Measurements from ENCODE around the gene STX19.

Gene STX19

DNA sequence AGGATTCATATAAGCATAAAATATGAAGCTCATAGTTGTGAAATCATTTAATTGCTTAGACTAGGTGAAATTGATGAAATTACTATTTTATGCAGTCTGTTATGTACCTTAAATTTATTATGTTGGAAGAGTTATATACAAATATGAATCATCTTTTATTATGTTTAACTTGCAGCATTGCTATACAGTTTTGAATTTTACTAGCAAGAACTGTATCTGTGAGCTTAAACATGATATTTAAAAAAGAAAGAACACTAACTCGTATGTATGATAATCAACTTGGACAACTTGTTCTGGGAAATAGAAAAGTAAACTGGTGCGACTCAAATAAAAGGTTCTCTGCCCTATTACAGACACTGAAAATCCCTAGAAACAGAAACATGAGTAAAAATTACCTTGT is 1.8 kb downstream of the STX19 start:
- no peak for DNase-seq

DNA sequence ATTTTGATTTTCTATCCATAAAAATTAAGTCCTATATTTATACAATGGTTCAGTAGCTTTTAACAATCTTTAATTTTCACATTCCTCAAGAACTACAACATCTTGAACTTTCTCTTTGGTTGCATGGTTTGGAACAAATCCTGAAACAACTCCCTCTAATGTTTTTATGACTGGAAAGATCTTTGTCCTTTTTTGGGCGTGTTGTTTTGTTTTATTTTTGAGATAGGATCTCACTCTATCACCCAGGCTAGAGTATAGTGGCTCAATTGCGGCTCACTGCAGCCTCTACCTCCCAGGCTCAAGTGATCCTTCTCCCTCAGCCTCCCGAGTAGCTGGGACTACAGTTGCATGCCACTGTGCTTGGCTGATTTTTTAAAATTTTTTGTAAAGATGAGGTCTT is 4.0 kb downstream of the STX19 start:
- no peak for DNase-seq

DNA sequence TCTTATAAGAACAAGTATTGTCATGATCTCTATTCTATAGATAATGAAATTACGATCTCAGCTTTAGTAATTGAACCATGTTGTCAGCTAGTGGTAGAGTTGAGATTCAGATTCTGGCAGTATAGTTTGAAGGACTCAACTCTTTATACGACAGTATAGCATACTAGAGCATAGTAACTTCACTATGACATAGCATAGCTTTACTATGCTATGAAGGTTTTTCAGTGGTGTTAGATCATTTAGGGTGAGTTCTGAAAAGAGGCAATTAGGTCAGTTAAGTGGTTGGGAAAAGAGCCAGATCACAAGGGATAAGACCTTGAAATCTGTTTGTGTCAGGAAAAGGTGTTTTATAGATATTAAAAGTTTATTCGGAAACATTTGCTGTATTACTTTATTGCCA is 8.1 kb downstream of the STX19 start:
- DNase-seq = no peak

DNA sequence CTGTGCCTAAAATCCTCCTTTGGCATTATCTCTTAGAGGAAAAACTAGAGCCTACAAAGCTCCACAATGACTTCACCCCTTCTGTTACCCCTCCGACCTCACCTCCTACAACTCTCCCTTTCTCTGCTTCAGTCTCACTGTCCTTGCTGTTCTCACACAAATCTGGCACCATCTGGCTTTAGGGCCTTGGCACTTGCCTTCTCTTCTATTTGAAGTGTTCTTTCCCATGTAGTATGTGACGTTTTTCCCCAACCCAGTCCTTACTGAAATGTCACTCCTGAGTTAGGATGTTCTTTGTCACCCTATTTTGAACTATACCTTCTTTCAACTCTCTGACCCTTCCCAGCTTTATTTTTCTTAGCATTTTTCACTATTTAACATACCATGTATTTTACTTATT is 8.7 kb downstream of the STX19 start:
- no peak for DNase-seq

DNA sequence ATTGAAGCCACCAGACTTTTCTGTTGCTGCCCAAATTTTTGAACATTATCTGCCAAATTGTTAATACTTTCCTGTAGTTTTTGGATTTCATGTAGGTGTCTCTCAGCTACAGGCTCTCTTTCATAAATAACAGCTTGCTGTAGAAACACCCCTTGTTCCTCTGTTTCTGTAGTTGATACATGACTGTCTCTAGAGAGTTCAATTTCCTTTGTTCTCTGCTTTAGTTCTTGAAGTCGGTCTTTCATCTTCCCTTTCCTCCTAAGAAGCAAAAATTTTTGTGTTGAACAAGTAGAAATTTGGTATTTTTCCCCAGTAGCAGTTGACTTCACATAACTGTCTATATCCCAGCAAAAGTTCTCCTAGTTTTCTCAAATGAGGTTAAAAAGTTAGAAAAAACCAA is 13.4 kb downstream of the STX19 start:
- no peak for DNase-seq

DNA sequence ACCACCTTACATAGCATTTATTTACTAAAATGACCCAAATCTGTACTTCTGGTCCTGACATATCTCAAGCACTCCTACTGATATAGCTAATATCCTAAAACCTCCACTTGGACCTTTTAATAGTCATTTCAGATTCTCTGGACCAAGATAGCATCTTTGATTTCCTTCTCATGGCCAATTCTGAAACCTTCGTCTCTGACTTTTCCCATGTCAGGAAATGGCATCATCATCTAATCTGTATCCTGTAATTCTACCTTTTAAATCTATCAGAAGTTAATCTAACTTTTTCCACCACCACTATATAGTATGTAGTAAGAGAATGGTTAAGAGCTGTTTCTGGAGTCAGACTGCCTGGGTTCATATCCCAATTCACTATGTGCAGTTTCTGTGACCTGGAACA is 16.2 kb downstream of the STX19 start:
- DNase-seq = no peak

DNA sequence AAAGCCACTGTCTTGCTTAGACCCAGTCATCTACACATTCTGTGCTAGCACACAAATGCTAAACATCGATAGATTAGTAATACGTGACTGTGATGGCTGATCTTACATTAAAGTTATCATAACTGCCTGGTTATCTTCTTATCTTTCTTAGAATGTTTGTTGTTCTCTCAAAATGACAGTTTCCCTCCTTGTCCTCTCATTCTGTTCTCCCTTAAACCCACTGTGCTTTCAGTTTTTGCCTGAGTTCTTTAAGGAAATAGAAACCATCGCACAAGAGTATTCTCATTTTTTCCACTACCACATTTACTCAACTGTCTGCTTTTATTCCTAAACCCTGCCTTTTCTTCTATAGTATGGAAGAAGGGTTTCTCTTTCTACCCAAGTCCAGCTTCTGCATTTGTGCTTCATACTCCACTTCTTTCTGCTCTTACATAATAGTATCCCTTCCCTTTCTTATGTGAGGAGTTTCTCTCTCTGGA is 17.1 kb downstream of the STX19 start:
- DNase-seq = peak; percentile 81

DNA sequence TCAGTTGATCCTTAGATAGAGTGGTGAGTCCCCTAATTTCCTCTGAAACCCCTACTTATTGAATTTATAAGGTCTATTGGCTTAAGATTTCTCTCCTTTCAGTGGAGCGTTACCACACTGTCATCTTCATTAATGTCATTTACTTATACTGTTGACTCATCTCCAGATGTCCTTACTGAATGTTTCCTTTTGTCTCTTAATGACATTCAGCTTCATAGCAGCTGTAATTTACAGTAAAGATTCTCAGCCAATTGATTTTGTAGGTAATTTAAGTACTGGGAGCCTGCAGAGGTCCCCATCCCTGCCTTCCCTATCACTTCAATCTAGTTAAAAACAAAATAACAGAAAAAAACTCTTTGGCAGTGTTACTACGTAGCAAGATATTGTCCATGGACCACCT is 18.8 kb downstream of the STX19 start:
- DNase-seq = no peak

DNA sequence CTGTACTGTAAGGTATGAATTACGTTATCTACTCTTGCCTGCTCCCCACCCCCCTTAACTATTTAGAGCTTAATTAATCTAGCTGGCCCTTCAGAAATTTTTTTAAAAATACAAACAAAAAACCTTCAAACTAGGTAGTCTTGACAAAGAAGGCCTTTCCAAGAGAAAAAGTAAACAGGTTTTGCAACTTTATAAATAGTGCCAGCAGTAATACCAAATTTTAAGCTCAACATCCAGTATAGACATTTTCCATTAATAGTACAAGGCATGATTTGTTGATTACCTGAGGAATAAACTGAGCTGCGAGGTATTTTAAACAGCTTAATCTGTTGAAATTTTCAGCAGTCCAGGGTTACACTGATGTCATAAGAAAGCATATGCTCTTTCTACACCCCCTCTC is 20.1 kb downstream of the STX19 start:
- DNase-seq = no peak

DNA sequence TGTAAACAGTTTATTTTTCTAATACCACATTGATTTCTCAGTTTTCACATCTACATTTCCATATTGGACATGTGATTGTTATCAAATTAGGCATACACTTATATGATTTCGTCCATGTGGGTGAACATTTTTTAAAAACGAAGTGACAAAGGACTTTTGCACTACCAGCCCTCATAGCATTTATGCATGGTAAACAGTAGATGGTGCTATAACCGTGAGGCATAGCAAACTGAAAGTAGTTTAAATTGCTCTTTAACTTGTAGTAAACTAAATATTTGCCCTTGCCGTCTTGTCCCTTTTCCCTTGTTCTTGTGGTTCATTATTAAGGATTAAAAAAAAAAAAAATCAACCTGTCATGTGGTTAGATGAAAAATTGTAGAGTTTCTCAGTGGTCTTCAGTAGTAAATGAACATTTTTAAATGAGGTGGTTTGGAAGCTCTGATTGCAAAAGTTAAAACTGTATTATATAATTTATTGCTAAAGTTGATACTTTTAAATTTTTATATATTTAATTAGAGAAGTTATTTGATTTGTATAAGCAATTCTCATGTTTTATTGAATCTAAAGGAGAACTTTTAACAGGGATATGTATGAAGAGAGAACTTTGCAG is 24.0 kb downstream of the STX19 start:
- DNase-seq = peak; percentile 60

DNA sequence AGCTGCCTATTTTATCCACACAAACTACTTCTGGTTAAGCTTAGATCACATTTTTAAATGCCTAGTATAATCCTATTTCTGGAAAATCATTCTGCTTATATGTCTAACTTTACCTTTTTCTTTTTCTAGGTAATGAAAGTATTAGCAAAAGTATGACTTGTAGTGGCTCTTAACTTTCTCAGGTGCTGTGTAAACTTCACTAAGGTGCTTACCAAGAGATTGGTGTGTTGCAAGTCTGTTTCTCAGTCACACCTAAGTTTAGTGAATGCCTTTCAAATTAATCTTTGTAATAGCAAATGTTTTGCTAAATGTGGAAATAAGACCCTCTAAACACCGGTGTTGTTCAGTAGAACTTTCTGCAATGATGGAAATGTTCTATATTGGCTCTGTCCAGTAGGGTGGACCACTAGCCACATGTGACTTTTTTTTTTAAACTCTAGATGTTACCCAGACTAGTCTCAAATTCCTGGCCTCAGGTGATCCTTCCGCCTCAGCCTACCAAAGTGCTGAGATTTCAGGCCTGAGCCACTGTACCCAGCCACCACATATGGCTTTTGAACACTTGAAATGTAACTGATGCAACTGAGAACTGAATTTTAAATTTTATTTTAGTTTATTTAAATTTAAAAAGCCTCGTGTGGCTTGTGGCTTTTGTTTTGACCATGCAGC is 26.4 kb downstream of the STX19 start:
- DNase-seq = no peak

DNA sequence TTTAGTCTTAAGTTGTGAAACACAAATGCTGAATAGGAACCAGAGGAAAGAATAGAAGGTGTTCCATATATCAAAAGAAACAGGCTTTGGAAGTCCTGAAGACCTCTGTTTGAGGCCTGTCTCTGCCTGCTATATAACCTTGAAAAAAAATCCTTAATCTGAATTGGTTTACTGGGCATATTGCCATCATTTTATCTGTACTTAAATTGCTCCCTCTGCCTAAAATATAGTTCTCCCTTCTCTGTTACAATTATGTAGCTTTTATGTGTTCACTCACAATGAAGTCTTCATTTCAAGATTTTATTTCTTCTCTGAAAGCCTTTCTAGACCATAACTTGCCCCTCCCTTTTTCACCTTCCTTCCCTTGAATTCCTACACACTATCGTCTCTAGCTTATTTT is 27.2 kb downstream of the STX19 start:
- no peak for DNase-seq

DNA sequence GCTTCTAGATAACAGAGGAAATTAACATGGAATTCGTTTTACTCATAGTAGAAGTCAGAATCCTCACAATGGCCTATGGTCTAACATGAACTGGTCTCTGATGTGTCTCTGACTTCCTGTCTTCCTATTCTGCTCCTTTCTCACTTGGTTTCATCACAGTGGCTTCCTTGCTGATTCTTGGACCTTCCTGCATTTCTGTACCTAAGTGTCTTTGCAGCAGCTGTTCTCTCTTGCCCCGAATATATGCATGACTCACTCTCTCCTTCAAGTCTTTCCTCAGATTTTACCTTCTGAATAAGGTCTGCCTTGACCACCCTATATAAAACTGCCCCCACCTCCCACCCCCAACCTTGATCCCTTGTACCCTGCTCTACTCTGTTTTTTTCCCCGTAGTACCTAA is 34.3 kb downstream of the STX19 start:
- DNase-seq = no peak

DNA sequence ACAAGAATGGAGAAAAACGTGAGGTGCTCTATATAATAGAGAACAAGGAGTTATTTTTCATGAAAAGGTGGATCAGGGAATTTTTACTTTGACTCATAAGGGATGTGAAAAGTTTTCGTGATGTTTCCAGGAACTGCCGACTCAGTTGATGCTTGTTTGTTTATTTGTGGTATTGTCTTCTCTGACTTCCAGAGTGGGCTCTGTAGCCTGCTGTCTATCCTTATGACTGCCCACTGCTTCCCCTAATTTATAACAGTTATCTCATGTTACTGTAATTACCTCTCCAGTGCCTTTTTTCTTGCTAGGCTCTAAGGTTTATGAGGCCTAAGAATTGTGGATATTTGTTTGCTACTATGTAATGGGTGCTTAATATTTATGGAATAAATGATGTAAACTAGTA is 36.2 kb downstream of the STX19 start:
- DNase-seq = no peak

DNA sequence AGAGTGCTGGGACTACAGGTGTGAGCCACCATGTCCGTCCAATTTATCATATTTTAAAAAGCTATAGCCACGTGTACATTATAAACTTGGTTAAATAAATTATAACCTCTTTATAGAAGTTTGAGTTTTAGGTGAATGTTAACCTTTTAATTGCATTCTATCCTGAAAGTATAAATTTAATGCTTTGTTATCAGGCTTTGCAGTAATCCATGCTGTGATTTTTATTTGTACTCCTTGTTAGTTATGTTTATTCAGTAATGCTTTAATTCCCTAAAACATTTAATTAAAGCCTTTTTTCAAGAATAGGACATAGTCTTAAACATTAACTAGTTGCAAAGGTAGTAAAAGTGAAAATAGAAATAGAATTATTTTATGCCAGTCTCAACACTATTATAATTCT is 36.8 kb downstream of the STX19 start:
- no peak for DNase-seq

DNA sequence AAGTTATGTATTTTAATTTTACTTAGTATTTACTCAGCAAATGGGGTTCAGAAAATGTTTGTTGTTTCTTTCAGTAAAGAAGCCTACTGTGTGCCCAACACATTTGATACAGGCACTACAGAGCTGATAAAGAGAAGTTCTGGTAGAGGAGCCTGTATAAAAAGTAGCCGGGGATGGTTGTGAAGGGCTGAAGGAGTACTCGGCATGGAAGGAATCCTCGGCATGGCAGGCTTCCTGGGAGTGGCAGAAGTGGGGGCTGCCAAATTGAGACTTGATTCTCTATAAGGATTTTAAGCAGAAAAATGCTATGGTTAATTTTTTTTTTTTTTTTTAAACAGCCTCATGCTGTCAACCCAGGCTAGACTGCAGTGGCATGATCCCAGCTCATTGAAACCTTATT is 39.2 kb downstream of the STX19 start:
- no peak for DNase-seq

DNA sequence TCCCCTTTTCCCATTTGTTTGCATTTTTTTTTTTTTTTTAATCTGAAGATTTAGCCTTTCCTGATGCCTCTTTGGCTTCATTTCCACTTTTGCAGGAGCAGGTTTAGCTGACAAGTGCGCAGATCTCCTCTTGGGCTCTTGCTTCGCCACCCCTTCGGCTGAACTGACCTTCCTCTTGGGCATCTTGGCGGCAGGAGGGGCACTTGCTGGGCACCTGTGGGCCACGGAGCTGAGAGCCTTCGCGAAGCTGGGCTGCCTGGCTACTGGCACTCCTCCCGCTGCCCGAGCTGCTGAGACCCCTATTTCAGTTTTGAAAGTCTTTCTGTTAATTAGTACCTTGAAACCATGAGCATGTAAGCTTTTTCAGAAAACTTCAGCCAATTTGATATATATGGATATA is 39.6 kb downstream of the STX19 start:
- no peak for DNase-seq

DNA sequence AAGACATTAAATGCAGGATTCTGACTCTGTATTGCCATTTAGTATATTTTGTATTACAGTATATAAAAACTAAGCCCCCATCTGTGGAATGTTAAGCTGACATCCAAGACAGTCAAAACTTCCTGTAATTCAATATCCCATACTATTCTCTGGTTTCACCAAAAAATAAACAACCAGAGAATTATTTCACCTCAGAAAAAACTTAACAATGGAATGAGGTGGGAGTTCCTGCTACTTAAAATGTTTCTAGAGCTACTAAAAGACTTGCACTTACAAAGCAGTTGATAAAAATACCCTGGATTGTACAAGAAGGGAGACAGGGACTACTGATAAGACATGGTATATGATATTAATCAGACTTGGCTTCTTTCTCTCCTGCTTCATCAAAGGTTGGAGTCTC is 40.1 kb downstream of the STX19 start:
- no peak for DNase-seq

DNA sequence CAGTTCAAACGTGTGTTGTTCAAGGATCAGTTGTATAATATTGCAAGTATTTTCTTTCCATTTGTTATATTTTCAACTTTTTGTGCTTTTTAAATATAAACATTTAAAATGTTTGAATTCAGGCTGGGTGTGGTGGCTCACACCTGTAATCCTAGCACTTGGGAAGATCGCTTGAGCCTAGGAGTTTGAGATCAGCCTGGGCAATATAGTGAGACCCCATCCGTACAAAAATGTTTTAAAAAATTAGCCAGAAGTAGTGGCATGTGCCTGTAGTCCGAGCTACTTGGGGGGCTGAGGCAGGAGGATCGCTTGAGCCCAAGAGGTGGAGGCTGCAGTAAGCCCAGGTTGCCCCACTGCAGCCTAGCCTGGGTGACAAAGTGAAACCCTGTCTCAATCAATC is 43.8 kb downstream of the STX19 start:
- no peak for DNase-seq

DNA sequence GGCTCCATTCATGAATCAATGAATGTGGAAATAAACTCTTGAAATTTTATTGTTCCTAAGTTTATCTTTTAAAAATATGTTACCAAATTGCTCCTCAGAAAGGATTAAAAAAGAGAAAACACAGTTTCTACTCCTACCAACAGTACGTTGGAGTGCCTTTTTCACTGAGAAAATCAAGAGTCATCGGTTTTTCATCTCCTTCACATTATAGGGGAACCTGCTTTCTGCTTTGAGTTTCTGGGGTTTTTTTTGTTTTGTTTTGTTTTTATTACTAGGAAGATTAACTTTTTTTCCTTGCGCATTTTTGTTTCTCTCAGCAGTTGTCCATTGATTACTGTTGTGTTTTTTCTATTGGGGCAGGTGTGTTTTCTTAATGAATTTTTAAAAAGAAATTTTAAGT is 45.0 kb downstream of the STX19 start:
- DNase-seq = no peak

DNA sequence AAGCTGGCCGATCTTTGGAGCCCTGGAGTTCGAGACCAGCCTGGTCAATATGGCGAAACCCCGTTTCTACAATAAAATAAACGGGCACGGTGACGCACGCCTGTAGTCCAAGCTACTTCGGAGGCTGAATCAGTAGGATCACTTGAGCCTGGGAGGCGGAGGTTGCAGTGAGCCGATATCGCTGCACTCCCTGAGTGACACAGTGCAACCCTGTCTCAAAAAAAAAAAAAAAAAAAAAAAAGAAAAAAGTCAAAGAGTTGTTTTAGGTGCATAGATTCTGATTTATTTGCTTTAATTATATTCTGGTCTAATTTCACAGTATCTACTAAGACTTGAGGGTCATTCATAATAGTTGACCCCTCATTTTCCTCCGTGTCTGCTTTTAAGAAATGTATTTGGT is 46.7 kb downstream of the STX19 start:
- DNase-seq = no peak

DNA sequence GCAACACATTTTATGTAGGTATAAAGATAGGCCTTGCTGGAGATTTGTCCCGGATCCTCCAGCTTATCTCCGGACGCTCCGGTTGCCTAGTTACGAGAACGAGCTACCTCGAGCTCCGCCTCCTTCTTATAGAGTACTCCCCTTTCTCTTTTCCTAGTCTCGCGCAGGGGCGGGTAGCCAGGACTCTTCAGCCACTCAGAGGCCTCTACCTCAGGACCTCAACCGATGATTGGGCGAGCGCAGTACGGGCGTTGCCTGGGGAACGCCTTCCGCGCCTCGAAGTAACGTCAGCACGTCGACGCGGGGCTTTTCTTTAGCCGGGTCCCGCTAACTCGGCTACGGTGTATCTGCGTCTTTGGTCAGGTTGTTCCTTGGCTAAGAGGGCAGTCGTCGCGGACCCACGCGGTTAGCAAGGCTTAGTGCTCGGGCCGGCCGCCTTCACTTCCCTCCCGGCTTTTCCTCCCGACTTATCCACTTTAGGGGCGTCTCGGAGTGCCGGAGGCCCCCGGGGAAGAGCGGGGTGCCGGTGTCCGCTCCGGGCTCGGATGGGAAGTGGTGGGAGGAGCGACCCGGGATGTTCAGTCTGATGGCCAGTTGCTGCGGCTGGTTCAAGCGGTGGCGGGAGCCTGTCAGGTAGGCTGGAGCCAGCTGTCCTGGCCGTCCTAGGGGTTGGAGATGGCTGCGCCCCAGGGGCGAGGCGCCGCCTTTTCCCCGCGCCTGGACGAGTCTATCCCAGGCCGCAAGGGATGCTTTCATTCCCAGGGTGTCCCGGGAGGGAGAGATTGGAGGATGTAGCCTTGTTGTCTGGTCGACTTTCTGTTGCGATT is 48.3 kb downstream of the STX19 start, which contains the start of gene ARL13B:
ARL13B (plus strand) TSS at position 306 of the 827 bp plus-strand sequence; CDS start at position 575, 269 bp downstream.
- peak; percentile 99 for DNase-seq

DNA sequence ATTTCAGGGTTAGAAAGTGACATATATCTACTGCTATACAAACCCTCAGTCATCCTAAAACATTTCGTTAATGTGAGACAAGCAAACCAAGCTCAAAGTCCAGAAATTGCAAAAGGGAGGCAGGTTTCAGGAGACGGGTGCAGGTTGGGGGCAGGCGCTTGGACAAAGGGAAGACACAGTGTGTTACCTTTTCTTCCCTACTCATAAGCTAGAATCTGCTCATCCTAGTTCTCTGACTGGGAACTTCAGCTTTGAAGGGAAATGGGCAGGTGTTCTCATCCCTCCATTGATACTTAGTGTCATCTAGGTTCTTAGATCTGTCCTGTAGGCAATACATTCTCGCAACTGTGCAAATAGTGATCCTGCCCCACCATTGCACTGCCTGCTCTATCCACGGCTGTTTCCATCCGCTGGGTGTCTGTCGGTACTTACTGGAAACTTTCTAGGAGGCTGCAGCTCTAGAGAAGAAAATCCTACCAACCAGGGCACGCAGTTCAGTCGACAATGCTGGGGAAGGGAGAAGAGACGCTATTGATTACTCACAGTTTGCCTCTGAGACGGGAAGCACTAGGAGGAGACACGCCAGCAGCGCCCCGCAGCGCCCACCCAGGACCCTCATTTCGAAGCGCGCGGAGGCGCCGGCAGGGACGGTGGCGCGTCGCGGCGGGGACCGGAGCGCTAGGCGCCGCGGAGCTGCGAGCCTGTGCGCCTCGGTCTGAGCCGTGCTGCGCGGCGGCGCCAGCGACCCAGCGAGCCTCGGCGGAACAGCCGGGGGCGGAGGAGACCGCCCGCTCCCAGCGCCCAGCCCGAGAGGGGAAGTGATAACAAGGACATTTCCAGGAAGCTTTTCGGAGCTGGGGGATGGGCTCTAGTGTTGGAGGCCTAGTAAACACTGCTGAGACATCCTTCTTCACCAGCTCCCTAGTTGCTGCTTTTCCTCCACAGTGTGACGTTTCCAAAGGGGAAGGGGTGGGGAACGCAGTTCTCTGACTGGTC is 55.0 kb downstream of the STX19 start, which contains the start of gene PROS1:
PROS1 (minus strand) TSS at position 766 of the 996 bp plus-strand sequence; CDS start at position 619, 147 bp downstream.
- peak; percentile 80 for DNase-seq

Data from MV-4-11 (cell line).